IMR-90 (cell line): ENCODE results near the gene FAXDC2.
"Not testable (repeated sequence)": the region's sequence is repeated elsewhere in the genome, so short reads cannot be mapped to it uniquely, and the experiment has no call there.

Experiments
- CEBPB ChIP-seq: IDR thresholded peaks from 2 replicates; pipeline ENCODE4 v1.6.1; 2012; ENCODE audit warnings: low read depth, low read length, improper control_type of control experiment
- CHD1 ChIP-seq: IDR thresholded peaks from 2 replicates; pipeline ENCODE4 v1.6.1; 2012; ENCODE audit warnings: low read depth, low read length, improper control_type of control experiment
- MAFK ChIP-seq: IDR thresholded peaks from 2 replicates; pipeline ENCODE4 v1.6.1; 2012; ENCODE audit warnings: low read depth, low read length, improper control_type of control experiment
- MAZ ChIP-seq: IDR thresholded peaks from 2 replicates; pipeline ENCODE4 v1.6.1; 2012; ENCODE audit warnings: low read depth, mild to moderate bottlenecking, low read length, improper control_type of control experiment, moderate library complexity, borderline replicate concordance
- MXI1 ChIP-seq: IDR thresholded peaks from 2 replicates; pipeline ENCODE4 v1.6.1; 2012; ENCODE audit warnings: low read depth, mild to moderate bottlenecking, low read length, moderate library complexity, borderline replicate concordance
- NFE2L2 ChIP-seq: fragments of 150-350 bp; IDR thresholded peaks from 2 replicates; pipeline ENCODE4 v1.6.1; 2016; ENCODE audit warnings: low read depth, mild to moderate bottlenecking, low read length
- POLR2A ChIP-seq: IDR thresholded peaks from 2 replicates; pipeline ENCODE4 v1.6.1; 2012; ENCODE audit warnings: mild to moderate bottlenecking, low read depth, low read length
- RAD21 ChIP-seq: IDR thresholded peaks from 2 replicates; pipeline ENCODE4 v1.6.1; 2012; ENCODE audit warnings: low read length, improper control_type of control experiment
- RCOR1 ChIP-seq: IDR thresholded peaks from 2 replicates; pipeline ENCODE4 v1.6.1; 2012; ENCODE audit warnings: mild to moderate bottlenecking, low read length, improper control_type of control experiment; ENCODE audit not compliant: insufficient replicate concordance
- RFX5 ChIP-seq: IDR thresholded peaks from 2 replicates; pipeline ENCODE4 v1.8.0; 2012; ENCODE audit warnings: low read depth, mild to moderate bottlenecking, low read length, moderate library complexity
- SMC3 ChIP-seq: fragments of 150-350 bp; IDR thresholded peaks from 2 replicates; pipeline ENCODE4 v1.6.1; 2016; ENCODE audit warnings: low read depth, mild to moderate bottlenecking, antibody characterized with exemption, low read length, moderate library complexity
- TF ChIP-seq, protein P1 (sequence below): fragments of 150-350 bp; IDR thresholded peaks from 2 replicates; pipeline ENCODE4 v1.6.1; 2016; ENCODE audit warnings: low read depth, mild to moderate bottlenecking, low read length, moderate library complexity, borderline replicate concordance
- TF ChIP-seq, protein P2 (sequence below): conservative IDR thresholded peaks from 2 replicates; pipeline ENCODE4 v1.5.1; 2012; ENCODE audit warnings: mild to moderate bottlenecking, low read depth, low read length, improper control_type of control experiment

DNA sequence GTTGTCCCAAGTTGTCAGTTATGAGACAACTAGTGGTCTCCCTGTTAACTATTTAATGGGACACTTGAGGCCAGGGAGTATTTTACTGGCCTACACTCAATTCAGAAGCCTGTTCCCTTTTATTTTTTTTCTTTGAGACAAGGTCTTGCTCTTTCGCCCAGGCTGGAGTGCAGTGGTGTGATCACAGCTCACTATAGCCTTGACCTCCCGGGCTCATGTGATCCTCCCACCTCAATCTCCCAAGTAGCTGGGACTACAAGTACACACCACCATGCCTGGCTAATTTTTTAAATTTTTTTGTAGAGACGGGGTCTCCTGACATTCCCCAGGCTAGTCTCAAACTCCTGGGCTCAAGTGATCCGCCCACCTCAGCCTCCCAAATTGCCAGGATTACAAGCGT is 27.5 kb downstream of the FAXDC2 start:
- TF ChIP-seq RFX5, SMC3, NFE2L2, POLR2A, RCOR1, CEBPB, RAD21, MAFK, CHD1, MAZ, MXI1: not testable (repeated sequence)
- TF ChIP-seq, protein P1, sequence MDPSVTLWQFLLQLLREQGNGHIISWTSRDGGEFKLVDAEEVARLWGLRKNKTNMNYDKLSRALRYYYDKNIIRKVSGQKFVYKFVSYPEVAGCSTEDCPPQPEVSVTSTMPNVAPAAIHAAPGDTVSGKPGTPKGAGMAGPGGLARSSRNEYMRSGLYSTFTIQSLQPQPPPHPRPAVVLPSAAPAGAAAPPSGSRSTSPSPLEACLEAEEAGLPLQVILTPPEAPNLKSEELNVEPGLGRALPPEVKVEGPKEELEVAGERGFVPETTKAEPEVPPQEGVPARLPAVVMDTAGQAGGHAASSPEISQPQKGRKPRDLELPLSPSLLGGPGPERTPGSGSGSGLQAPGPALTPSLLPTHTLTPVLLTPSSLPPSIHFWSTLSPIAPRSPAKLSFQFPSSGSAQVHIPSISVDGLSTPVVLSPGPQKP = not testable (repeated sequence)
- TF ChIP-seq, protein P2, sequence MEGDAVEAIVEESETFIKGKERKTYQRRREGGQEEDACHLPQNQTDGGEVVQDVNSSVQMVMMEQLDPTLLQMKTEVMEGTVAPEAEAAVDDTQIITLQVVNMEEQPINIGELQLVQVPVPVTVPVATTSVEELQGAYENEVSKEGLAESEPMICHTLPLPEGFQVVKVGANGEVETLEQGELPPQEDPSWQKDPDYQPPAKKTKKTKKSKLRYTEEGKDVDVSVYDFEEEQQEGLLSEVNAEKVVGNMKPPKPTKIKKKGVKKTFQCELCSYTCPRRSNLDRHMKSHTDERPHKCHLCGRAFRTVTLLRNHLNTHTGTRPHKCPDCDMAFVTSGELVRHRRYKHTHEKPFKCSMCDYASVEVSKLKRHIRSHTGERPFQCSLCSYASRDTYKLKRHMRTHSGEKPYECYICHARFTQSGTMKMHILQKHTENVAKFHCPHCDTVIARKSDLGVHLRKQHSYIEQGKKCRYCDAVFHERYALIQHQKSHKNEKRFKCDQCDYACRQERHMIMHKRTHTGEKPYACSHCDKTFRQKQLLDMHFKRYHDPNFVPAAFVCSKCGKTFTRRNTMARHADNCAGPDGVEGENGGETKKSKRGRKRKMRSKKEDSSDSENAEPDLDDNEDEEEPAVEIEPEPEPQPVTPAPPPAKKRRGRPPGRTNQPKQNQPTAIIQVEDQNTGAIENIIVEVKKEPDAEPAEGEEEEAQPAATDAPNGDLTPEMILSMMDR = not testable (repeated sequence)
